GM21447 (cell line): ENCODE data around the gene FBF1.
A peak's percentile ranks its signal among the peaks of the same experiment; 100 is the strongest.
"Not testable (repeated sequence)": the region's sequence is repeated elsewhere in the genome, so short reads cannot be mapped to it uniquely, and the experiment has no call there.

ENCODE experiments used
- ATAC-seq: cut with Tn5 transposase; IDR thresholded peaks from one replicate; pipeline ENCODE4 v1.9.1; 2021; ENCODE audit not compliant: unreplicated experiment

FBF1 gene

GRCh38 chr17:75876938-75877751 lies 63.7 kb downstream of the FBF1 start:
- ATAC-seq = no peak

GRCh38 chr17:75876190-75876937 lies 64.5 kb downstream of the FBF1 start:
- ATAC-seq = no peak

- ATAC-seq = no peak
These were observed 65.0 kb downstream of the FBF1 start for GRCh38 chr17:75875940-75876189.

GRCh38 chr17:75875182-75875939 lies 65.5 kb downstream of the FBF1 start:
- ATAC-seq = no peak

- no peak for ATAC-seq
These were observed 66.3 kb downstream of the FBF1 start for GRCh38 chr17:75874323-75875181.

GRCh38 chr17:75873587-75874322 lies 67.1 kb downstream of the FBF1 start:
- no peak for ATAC-seq

- ATAC-seq = no peak
These were observed 68.1 kb downstream of the FBF1 start for GRCh38 chr17:75872434-75873351.

GRCh38 chr17:75870228-75870627 lies 70.6 kb downstream of the FBF1 start:
- ATAC-seq = not testable (repeated sequence)

GRCh38 chr17:75869282-75870141 lies 71.3 kb downstream of the FBF1 start:
- no peak for ATAC-seq

- ATAC-seq = not testable (repeated sequence)
These were observed 72.0 kb downstream of the FBF1 start for GRCh38 chr17:75868730-75869281.

GRCh38 chr17:75865404-75866188 lies 75.2 kb downstream of the FBF1 start:
- not testable (repeated sequence) for ATAC-seq

- not testable (repeated sequence) for ATAC-seq
These were observed 76.0 kb downstream of the FBF1 start for GRCh38 chr17:75864887-75865286.

GRCh38 chr17:75864448-75864871 lies 76.4 kb downstream of the FBF1 start:
- ATAC-seq = peak; percentile 93

GRCh38 chr17:75861927-75862317 lies 78.9 kb downstream of the FBF1 start:
- ATAC-seq = no peak
